GM12891 (cell line): ENCODE measurements around the gene PCDH8.

Experiments used
- POLR2A ChIP-seq: IDR thresholded peaks from 2 replicates; pipeline ENCODE4 v1.6.1; 2011; ENCODE audit warnings: low read depth, low read length, control low read depth
- POLR2AphosphoS5 ChIP-seq: IDR thresholded peaks from 2 replicates; pipeline ENCODE4 v1.6.1; 2011; ENCODE audit warnings: low read depth, low read length, control low read depth
- POU2F2 ChIP-seq: IDR thresholded peaks from 2 replicates; pipeline ENCODE4 v1.6.1; 2011; ENCODE audit warnings: low read depth, mild to moderate bottlenecking, control low read depth, low read length, moderate library complexity
- TAF1 ChIP-seq: IDR thresholded peaks from 2 replicates; pipeline ENCODE4 v1.6.1; 2011; ENCODE audit warnings: low read depth, low read length, control low read depth

DNA sequence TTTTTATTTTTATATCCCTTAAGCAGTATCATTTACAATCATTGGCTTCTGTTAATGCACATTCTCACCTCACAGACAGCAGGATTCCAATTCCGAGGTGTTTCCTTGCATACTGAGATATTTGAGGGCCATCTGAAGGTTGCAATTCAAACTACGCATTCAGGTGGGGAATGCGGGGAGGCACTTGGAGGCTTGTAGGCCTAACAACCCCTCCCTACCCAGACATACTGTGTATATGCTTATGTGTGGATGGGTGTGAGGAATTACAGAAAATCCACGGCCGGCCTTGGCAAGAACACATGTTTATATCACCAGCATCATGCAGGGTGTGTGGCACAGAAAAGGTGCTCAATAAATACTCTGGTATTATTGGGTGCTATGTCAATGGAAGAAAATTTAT lies 43.3 kb upstream of the PCDH8 start:
- TF ChIP-seq POLR2AphosphoS5 (no peak), TAF1 (no peak), POLR2A (no peak), POU2F2 (no peak)
